H9 (cell line): ENCODE measurements around the gene NRG2. TPM values are rescaled to one million over a fixed set of nuclear protein-coding genes. Genes with fewer than 3 reads are reported as not detected.

Experiments used
- DNase-seq: peaks from one replicate; pipeline ENCODE4 v3.0.0-alpha.2; 2017
- H2AFZ ChIP-seq: one replicate; pipeline ENCODE4 v1.6.1; 2013; ENCODE audit warnings: mild to moderate bottlenecking, low read length, control low read depth, moderate library complexity
- H2AK5ac ChIP-seq: 2 replicates; pipeline ENCODE4 v1.6.1; 2013; ENCODE audit warnings: low read length, control low read depth, mixed read lengths; ENCODE audit not compliant: insufficient read length
- H2BK120ac ChIP-seq: one replicate; pipeline ENCODE4 v1.6.1; 2013; ENCODE audit warnings: low read depth, mild to moderate bottlenecking, low read length, control low read depth, inconsistent platforms; ENCODE audit not compliant: poor library complexity, severe bottlenecking
- H2BK12ac ChIP-seq: 2 replicates; pipeline ENCODE4 v1.6.1; 2013; ENCODE audit warnings: low read length, control low read depth, mixed read lengths, low read depth; ENCODE audit not compliant: insufficient read length
- H2BK15ac ChIP-seq: 2 replicates; pipeline ENCODE4 v1.6.1; 2013; ENCODE audit warnings: low read depth, low read length, control low read depth
- H2BK20ac ChIP-seq: one replicate; pipeline ENCODE4 v1.6.1; 2013; ENCODE audit warnings: low read depth, mild to moderate bottlenecking, low read length, control low read depth, inconsistent platforms; ENCODE audit not compliant: poor library complexity, severe bottlenecking
- H2BK5ac ChIP-seq: 2 replicates; pipeline ENCODE4 v1.6.1; 2013; ENCODE audit warnings: low read length, control low read depth, mixed read lengths; ENCODE audit not compliant: insufficient read length
- H3K14ac ChIP-seq: 2 replicates; pipeline ENCODE4 v1.6.1; 2013; ENCODE audit warnings: low read length, control low read depth; ENCODE audit not compliant: insufficient read depth
- H3K18ac ChIP-seq: 2 replicates; pipeline ENCODE4 v1.6.1; 2013; ENCODE audit warnings: low read depth, mild to moderate bottlenecking, mixed read lengths, low read length, control low read depth; ENCODE audit not compliant: insufficient read length
- H3K23ac ChIP-seq: 2 replicates; pipeline ENCODE4 v1.6.1; 2013; ENCODE audit warnings: low read length, control low read depth, mixed read lengths, low read depth; ENCODE audit not compliant: insufficient read length
- H3K23me2 ChIP-seq: 2 replicates; pipeline ENCODE4 v1.6.1; 2013; ENCODE audit warnings: low read depth, mild to moderate bottlenecking, mixed read lengths, low read length, control low read depth; ENCODE audit not compliant: insufficient read length, poor library complexity, severe bottlenecking
- H3K27ac ChIP-seq: 2 replicates; pipeline ENCODE4 v1.5.1; 2013; ENCODE audit warnings: low read length, control low read depth, mixed read lengths, low read depth; ENCODE audit not compliant: insufficient read length
- H3K27me3 ChIP-seq: 2 replicates; pipeline ENCODE4 v1.6.1; 2013; ENCODE audit warnings: low read length, control low read depth, inconsistent platforms; ENCODE audit not compliant: insufficient read depth
- H3K4ac ChIP-seq: 2 replicates; pipeline ENCODE4 v1.6.1; 2013; ENCODE audit warnings: low read depth, mild to moderate bottlenecking, control low read depth, inconsistent platforms, low read length, moderate library complexity
- H3K4me1 ChIP-seq: 2 replicates; pipeline ENCODE4 v1.6.1; 2013; ENCODE audit warnings: low read length, control low read depth, inconsistent platforms; ENCODE audit not compliant: insufficient read depth
- H3K4me2 ChIP-seq: 2 replicates; pipeline ENCODE4 v1.6.1; 2013; ENCODE audit warnings: low read length, control low read depth, mixed read lengths; ENCODE audit not compliant: insufficient read length, insufficient read depth
- H3K56ac ChIP-seq: 2 replicates; pipeline ENCODE4 v1.6.1; 2013; ENCODE audit warnings: low read depth, mild to moderate bottlenecking, mixed read lengths, low read length, control low read depth; ENCODE audit not compliant: insufficient read length
- H3K79me1 ChIP-seq: 2 replicates; pipeline ENCODE4 v1.6.1; 2013; ENCODE audit warnings: low read depth, mild to moderate bottlenecking, moderate library complexity, low read length, control low read depth, inconsistent platforms; ENCODE audit not compliant: insufficient read depth, poor library complexity, severe bottlenecking
- H3K79me2 ChIP-seq: 2 replicates; pipeline ENCODE4 v1.6.1; 2013; ENCODE audit warnings: low read length, control low read depth, inconsistent platforms; ENCODE audit not compliant: insufficient read depth
- H3K9ac ChIP-seq: 2 replicates; pipeline ENCODE4 v1.6.1; 2013; ENCODE audit warnings: low read length, control low read depth, mixed read lengths; ENCODE audit not compliant: insufficient read length; ENCODE audit errors: extremely low read depth
- H3K9me3 ChIP-seq: one replicate; pipeline ENCODE4 v1.6.1; 2013; ENCODE audit warnings: low read depth, low read length, inconsistent platforms; ENCODE audit not compliant: control insufficient read depth
- H3T11ph ChIP-seq: one replicate; pipeline ENCODE4 v1.6.1; 2013; ENCODE audit warnings: mild to moderate bottlenecking, low read length, control low read depth, inconsistent platforms
- H4K20me1 ChIP-seq: one replicate; pipeline ENCODE4 v1.6.1; 2013; ENCODE audit not compliant: control insufficient read depth, insufficient read length, insufficient read depth
- H4K5ac ChIP-seq: 2 replicates; pipeline ENCODE4 v1.6.1; 2013; ENCODE audit warnings: low read depth, mild to moderate bottlenecking, mixed read lengths, low read length, control low read depth; ENCODE audit not compliant: insufficient read length
- H4K8ac ChIP-seq: replicated peaks from 2 replicates; pipeline ENCODE4 v1.6.1; 2013; ENCODE audit warnings: low read length, control low read depth, mixed read lengths, low read depth; ENCODE audit not compliant: insufficient read length
- H4K91ac ChIP-seq: 2 replicates; pipeline ENCODE4 v1.6.1; 2013; ENCODE audit warnings: low read depth, mild to moderate bottlenecking, moderate library complexity, mixed read lengths, low read length, control low read depth; ENCODE audit not compliant: insufficient read length
- H3K27ac Mint-ChIP-seq, 3 experiments: 2 replicates in 2 of 3; 3 replicates in 1 of 3; pipeline ENCODE4 v1.8.0; 2020 to 2021; ENCODE audit warnings: mixed read lengths in 3 of 3, mild to moderate bottlenecking in 1 of 3, moderate library complexity in 1 of 3
- H3K27me3 Mint-ChIP-seq: 2 replicates; pipeline ENCODE4 v1.8.0; 2021; ENCODE audit warnings: low read depth, mild to moderate bottlenecking, moderate library complexity, mixed read lengths
- H3K36me3 Mint-ChIP-seq, 3 experiments: 2 replicates in 2 of 3; 3 replicates in 1 of 3; pipeline ENCODE4 v1.8.0; 2020 to 2021; ENCODE audit warnings: low read depth in 3 of 3, mixed read lengths in 3 of 3; ENCODE audit not compliant: insufficient read depth in 1 of 3
- H3K4me1 Mint-ChIP-seq, 2 experiments: 2 replicates each; pipeline ENCODE4 v1.8.0; 2020; ENCODE audit warnings: mixed read lengths in 2 of 2
- H3K4me3 Mint-ChIP-seq, 2 experiments: 2 replicates in 1 of 2; 3 replicates in 1 of 2; pipeline ENCODE4 v1.8.0; 2020 to 2021; ENCODE audit warnings: mild to moderate bottlenecking in 2 of 2, mixed read lengths in 2 of 2, moderate library complexity in 1 of 2
- H3K9me3 Mint-ChIP-seq, 2 experiments: 2 replicates in 1 of 2; 3 replicates in 1 of 2; pipeline ENCODE4 v1.8.0; 2020; ENCODE audit warnings: mild to moderate bottlenecking in 2 of 2, mixed read lengths in 2 of 2, moderate library complexity in 1 of 2
- CTCF ChIP-seq: fragments of 200-600 bp; sonication (generic); conservative IDR thresholded peaks from 3 replicates; pipeline ENCODE4 v1.8.0; 2021; ENCODE audit warnings: antibody characterized with exemption, mild to moderate bottlenecking
- WGBS: extraction: QIAGEN DNeasy Blood & Tissue Kit; methylation state at CpG from one replicate; pipeline ENCODE4 v1.1.7; 2013; ENCODE audit warnings: missing lambda C conversion rate, low lambda C conversion rate, mixed read lengths; ENCODE audit not compliant: insufficient read length; ENCODE audit errors: extremely low coverage; 5-methylcytosine and 5-hydroxymethylcytosine counted together
- total RNA-seq: library from RNA; stranded (reverse); gene quantifications from 2 replicates; pipeline ENCODE4 v1.2.1, GENCODE V29; 2021

NRG2 gene
- total RNA-seq, 1 experiment from 2014 or later: not detected

- H3K4me3 Mint-ChIP-seq: no peak overlapping the region
- H3K27ac ChIP-seq: no peak overlapping the region
- no peaks in the 10 kb centered on the region for H3K9me3 ChIP-seq
- no peak overlapping the region for H3K9ac ChIP-seq
- H3K27me3 Mint-ChIP-seq: peaks cover 6% of the 10 kb centered on the region
- no peak overlapping the region for H2BK20ac ChIP-seq
- H2BK12ac ChIP-seq: no peak overlapping the region
- no peaks in the 10 kb centered on the region for H3K4me1 ChIP-seq
- no peak for TF ChIP-seq CTCF
- H2BK120ac ChIP-seq: no peak overlapping the region
- H2BK5ac ChIP-seq: no peak overlapping the region
- no peaks in the 10 kb centered on the region for H3K27me3 ChIP-seq
- no peak overlapping the region for H3K56ac ChIP-seq
- H3K36me3 Mint-ChIP-seq: no peaks in the 10 kb centered on the region
- H2BK15ac ChIP-seq: no peak overlapping the region
- no peak for DNase-seq
- H4K5ac ChIP-seq: no peak overlapping the region
- no peak overlapping the region for H4K8ac ChIP-seq
- no peak overlapping the region for H3T11ph ChIP-seq
- H2AFZ ChIP-seq: no peak overlapping the region
- no peak overlapping the region for H2AK5ac ChIP-seq
- no peak overlapping the region for H3K14ac ChIP-seq
- H3K23ac ChIP-seq: no peak overlapping the region
- H3K18ac ChIP-seq: no peak overlapping the region
- H3K79me1 ChIP-seq: no peaks in the 10 kb centered on the region
- no peaks in the 10 kb centered on the region for H3K79me2 ChIP-seq
- no peaks in the 10 kb centered on the region for H3K9me3 Mint-ChIP-seq
- no peak overlapping the region for H3K4ac ChIP-seq
- H3K27ac Mint-ChIP-seq: no peak overlapping the region
- H4K91ac ChIP-seq: no peak overlapping the region
- no peaks in the 10 kb centered on the region for H3K4me1 Mint-ChIP-seq
- H3K23me2 ChIP-seq: no peaks in the 10 kb centered on the region
- H3K4me2 ChIP-seq: no peak overlapping the region
- no peaks in the 10 kb centered on the region for H4K20me1 ChIP-seq
- WGBS: 100% methylated on average over 5 of the region's 9 CpGs
Observed at GRCh38 chr5:140017397-140018095, 25.6 kb downstream of the NRG2 start.
